Cardiac septum (tissue), 1 donor: Measurements from ENCODE around the gene DLG2. TPM values are rescaled to one million over a fixed set of nuclear protein-coding genes. Genes with fewer than 3 reads are reported as not detected.

Source experiments
- DNase-seq: peaks from one replicate; pipeline ENCODE4 v3.0.0-alpha.2; 2020; ENCODE audit warnings: low spot score
- intact Hi-C: fragments of 100-400 bp; cut with DNase I; formaldehyde crosslinking; loops from one replicate; pipeline ENCODE4 v1.14.0; 2022
- total RNA-seq: library from RNA; stranded (reverse); fragmentation: NEBNext Ultra II Directional; extraction: Animal tissue kit (Norgen Biotek cat#: 25700); gene quantifications from one replicate; pipeline ENCODE4 v1.2.1, GENCODE V29; 2021
- donor health status: DM: no; HTN: no; CAD: no.

DLG2 gene
- total RNA-seq, 1 donor from 2014 or later, result 9.9 TPM

GRCh38 chr11:85096939-85097338, 530.2 kb downstream of the DLG2 start:
- intact Hi-C loops, result no loop called here
- DNase-seq, result no peak

GRCh38 chr11:85095239-85095638, 531.9 kb downstream of the DLG2 start:
- no peak for DNase-seq
- intact Hi-C loops, result no loop called here

GRCh38 chr11:85094795-85095194, 532.3 kb downstream of the DLG2 start:
- intact Hi-C loops, result no loop called here
- no peak for DNase-seq

GRCh38 chr11:85089654-85090053, 537.5 kb downstream of the DLG2 start:
- intact Hi-C loops, result no loop called here
- DNase-seq, result no peak

GRCh38 chr11:85088286-85088685, 538.9 kb downstream of the DLG2 start:
- DNase-seq, result no peak
- intact Hi-C loops, result no loop called here

DNA sequence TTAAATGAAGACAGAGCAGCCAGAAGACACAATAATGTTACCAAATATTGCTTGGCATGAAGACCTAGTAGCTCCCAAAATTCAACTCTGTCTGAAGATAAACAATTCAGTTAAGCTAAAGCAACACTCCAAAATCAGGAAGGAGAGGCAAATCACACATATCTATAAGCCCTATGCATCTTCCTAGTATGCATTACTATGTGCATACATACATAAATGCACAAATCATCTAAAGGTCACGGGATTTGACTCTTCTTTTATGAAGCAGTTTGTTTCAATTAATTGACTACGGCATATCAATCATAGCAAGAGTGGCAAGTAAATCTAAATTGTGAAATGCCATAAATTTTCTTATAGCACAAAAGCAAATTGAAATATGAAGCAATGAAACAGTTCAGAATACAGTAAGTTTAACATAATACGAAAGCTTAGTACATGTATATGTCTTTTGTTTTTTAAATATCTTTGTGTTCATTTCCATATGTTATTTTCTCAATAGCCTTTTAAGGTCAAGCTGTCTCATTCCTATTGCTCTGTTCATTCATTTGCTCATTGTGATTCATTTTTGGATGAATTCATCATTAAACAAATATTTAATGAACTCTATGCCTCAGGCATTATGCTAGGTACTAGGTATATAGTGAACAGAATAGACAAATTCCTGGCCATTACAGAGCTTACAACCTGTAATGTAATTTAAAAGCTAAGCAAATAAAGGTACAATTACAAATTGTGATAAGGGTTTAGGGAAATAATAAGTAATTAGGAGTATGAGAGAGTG, 540.5 kb downstream of the DLG2 start:
- no peak for DNase-seq
- intact Hi-C loops, result no loop called here

GRCh38 chr11:85076535-85077330, 550.4 kb downstream of the DLG2 start:
- DNase-seq, result no peak
- intact Hi-C loops, result no loop called here

DNA sequence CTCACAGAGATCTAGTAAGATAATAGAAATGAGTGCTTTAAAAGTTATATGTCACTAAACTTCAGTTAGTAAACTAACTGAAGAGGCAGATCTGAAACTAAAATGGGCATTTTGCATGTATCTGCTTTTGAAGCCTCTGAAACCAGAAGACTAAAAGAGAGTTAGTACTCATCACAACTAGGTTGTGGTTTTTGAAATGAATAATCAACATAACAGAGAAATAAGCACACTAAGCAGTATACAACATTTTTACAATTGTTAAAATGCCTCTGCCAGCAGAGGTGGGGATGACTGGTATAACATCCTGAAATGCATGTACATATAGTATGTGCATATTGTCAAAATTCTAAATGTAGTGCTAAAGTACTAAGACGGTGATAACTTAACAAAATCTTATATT, 564.5 kb downstream of the DLG2 start:
- intact Hi-C loops, result no loop called here
- no peak for DNase-seq

DNA sequence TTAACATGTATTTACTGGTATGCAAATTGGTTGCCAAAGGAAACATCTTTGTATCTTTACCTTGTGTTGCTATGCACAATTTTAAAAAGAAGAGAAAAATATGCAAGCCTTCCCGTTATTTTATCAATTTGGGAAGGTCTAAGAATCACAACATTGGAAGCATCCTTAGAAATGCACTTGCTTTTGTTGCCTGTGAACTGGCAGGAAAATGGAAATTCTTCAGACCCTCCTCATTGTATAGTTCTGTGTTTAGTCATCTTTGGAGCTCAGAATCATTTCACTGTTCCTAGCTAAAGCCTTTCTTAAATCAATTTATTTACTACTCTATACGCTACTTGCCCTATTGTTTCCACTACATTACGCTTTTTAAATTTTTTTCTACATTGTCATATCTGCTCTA, 574.5 kb downstream of the DLG2 start:
- DNase-seq, result no peak
- intact Hi-C loops, result no loop called here

GRCh38 chr11:85048801-85049200, 578.3 kb downstream of the DLG2 start:
- DNase-seq, result no peak
- intact Hi-C loops, result no loop called here

DNA sequence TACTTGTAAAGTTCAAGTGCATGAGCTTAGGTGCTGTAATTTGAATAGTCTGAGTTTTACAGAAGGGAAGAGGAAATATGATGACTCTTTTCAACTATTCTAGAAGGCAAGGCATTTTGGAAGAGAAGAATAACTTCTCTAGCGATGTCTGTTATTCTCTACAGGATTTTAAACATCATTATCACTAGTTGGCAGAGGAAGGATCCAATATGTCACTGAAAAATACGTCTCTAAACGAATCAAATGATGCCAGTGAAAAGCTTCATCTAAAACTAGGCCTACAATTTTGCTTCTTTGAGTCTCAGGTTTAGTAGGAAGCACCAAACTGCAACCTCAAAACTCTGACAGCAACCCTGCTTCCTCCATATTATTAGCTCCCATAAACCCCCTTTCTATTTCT, 581.4 kb downstream of the DLG2 start:
- no peak for DNase-seq
- intact Hi-C loops, result no loop called here

DNA sequence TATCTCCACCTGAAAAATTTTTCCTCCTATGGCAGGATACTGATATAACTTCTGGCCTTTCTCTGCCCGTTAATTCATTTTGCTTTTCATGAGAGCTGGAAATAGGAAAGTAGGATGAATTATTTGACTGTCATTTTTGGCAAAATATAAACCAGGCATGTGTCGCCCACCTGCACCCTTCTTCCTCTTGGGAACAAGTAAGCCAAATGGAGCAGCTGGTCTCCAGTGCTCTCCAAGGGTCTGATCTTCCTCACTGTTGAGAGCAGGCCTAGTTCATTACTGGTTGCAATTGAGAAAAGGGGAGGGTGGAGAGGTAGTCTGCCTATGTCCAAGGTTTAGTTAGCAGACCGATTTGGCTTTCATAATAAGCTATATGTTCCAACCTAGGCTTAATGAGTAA, 582.2 kb downstream of the DLG2 start:
- no peak for DNase-seq
- intact Hi-C loops, result no loop called here

GRCh38 chr11:85042361-85042760, 584.8 kb downstream of the DLG2 start:
- intact Hi-C loops, result no loop called here
- DNase-seq, result no peak

DNA sequence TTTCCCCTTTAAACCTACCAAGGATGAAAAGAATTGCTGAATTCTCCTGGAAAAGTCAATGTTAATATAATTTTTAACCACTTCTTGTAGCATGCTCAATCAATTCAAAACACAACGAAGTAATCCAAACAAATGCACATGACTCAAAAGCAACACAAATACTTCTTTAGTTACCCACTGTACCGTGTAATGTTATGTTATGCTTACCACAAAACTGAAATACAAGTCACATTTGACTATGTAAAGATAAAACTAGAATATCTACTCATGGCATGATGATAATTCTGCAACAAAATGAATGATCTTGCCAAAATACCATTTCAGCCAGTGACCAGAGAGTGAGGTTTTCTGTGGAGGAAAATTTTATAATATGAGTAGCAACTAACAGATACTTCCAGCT, 587.0 kb downstream of the DLG2 start:
- no peak for DNase-seq
- intact Hi-C loops, result no loop called here

- intact Hi-C loops, result no loop called here
- DNase-seq, result no peak
These were observed 597.2 kb downstream of the DLG2 start for GRCh38 chr11:85029964-85030363.

GRCh38 chr11:85028329-85029101, 598.6 kb downstream of the DLG2 start:
- DNase-seq, result no peak
- intact Hi-C loops, result no loop called here

- no peak for DNase-seq
These were observed 599.8 kb downstream of the DLG2 start for GRCh38 chr11:85027346-85027745.

GRCh38 chr11:85021058-85021457, 606.1 kb downstream of the DLG2 start:
- intact Hi-C loops, result no loop called here
- DNase-seq, result no peak

More at GRCh38 chr11:85027346-85027745, 599.8 kb downstream of the DLG2 start:
- intact Hi-C loops, result no loop called here

DNA sequence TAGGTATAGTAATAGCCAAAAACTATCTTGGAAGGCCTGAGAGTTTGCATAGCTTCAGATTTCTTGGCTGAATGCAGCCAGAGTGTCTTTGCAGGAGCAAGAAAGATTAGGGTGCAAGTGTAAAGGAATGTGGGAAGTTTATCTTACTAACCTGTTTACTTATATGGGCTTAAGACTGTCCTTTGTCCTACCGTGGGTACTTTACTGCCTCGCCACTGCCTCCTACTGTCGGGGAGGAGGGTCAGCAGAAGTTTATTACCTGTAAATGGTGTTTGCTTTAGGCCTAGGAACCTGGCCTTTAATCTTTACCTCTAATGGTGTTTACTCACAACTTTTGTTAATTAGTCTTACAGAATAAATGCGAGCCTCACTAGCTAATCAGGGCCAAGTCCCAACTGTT, 633.8 kb downstream of the DLG2 start:
- no peak for DNase-seq
- intact Hi-C loops, result no loop called here

DNA sequence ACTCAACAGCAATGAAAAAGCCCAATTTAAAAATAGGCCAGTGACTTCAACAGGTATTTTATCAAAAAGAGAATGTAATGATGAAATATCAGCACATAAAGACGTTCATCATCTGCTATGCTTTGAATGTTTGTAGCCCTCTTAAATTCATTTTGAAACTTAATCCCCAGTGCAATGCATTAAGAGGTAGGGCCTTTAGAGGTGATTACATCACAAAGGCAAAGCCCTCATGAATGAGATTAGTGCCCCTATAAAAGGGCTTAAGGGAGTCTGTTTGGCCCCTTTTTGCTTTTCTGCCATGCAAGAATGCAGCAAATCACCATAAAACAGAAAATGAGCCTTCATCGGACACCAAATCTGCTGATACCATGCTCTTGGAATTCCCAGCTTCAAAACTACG, 637.0 kb downstream of the DLG2 start:
- no peak for DNase-seq

More for the DNA sequence above, 637.0 kb downstream of the DLG2 start:
- intact Hi-C loops, result no loop called here
